ENCODE measurements around the gene C5orf58.

C5orf58 gene

GRCh38 chr5:170285181-170285580 is 52.4 kb downstream of the C5orf58 start:
- DNase-seq = no peak

- DNase-seq = no peak
Measured at GRCh38 chr5:170286386-170286925, 53.7 kb downstream of the C5orf58 start.

GRCh38 chr5:170287532-170287931 is 54.7 kb downstream of the C5orf58 start:
- no peak for DNase-seq

- no peak for DNase-seq
Measured at GRCh38 chr5:170288151-170288550, 55.4 kb downstream of the C5orf58 start.

GRCh38 chr5:170288551-170288950 is 55.8 kb downstream of the C5orf58 start:
- no peak for DNase-seq

- no peak for DNase-seq
Measured at GRCh38 chr5:170289121-170289520, 56.3 kb downstream of the C5orf58 start.

GRCh38 chr5:170289764-170290163 is 57.0 kb downstream of the C5orf58 start:
- no peak for DNase-seq

- no peak for DNase-seq
Measured at GRCh38 chr5:170290498-170290897, 57.7 kb downstream of the C5orf58 start.

GRCh38 chr5:170292179-170293104 is 59.7 kb downstream of the C5orf58 start:
- no peak for DNase-seq

GRCh38 chr5:170293273-170293672 is 60.5 kb downstream of the C5orf58 start:
- peak in 1 of 4 experiments; percentile 23 for DNase-seq

- no peak for DNase-seq
Measured at GRCh38 chr5:170294057-170294456, 61.3 kb downstream of the C5orf58 start.

GRCh38 chr5:170294556-170294955 is 61.8 kb downstream of the C5orf58 start:
- DNase-seq = no peak

Measured in activated CD4-positive, CD25-positive, alpha-beta regulatory T cell (primary cell).